BLaER1 treated with 17β-estradiol and CSF1 and Interleukin-3, amounts not matched to agents 10 nM and 100 nM (cell line): Measurements from ENCODE around the gene STMN3.

Source experiments
- H3K27ac ChIP-seq, 11 experiments: shearing (Covaris generic); formaldehyde crosslinking; 2 replicates each; pipeline ENCODE4 v1.8.1; 2022
- H3K27me3 ChIP-seq, 11 experiments: shearing (Covaris generic); formaldehyde crosslinking; 2 replicates each; pipeline ENCODE4 v1.8.1; 2022
- H3K36me3 ChIP-seq, 11 experiments: shearing (Covaris generic); formaldehyde crosslinking; 2 replicates each; pipeline ENCODE4 v1.8.1; 2022
- H3K4me1 ChIP-seq, 10 experiments: shearing (Covaris generic); formaldehyde crosslinking; 2 replicates each; pipeline ENCODE4 v1.8.1; 2022
- H3K4me2 ChIP-seq, 11 experiments: shearing (Covaris generic); formaldehyde crosslinking; 2 replicates each; pipeline ENCODE4 v1.8.1; 2022
- H3K4me3 ChIP-seq, 10 experiments: shearing (Covaris generic); formaldehyde crosslinking; 2 replicates each; pipeline ENCODE4 v1.8.1; 2022
- H3K9ac ChIP-seq, 11 experiments: shearing (Covaris generic); formaldehyde crosslinking; 2 replicates each; pipeline ENCODE4 v1.8.1; 2022
- H3K9me3 ChIP-seq, 11 experiments: shearing (Covaris generic); formaldehyde crosslinking; replicated peaks in 1 of 11; 2 replicates each; pipeline ENCODE4 v1.8.1; 2022
- H4K20me1 ChIP-seq, 11 experiments: shearing (Covaris generic); formaldehyde crosslinking; 2 replicates each; pipeline ENCODE4 v1.8.1; 2022
- Cebpa-rat ChIP-seq, 11 experiments: shearing (Covaris generic); IDR thresholded peaks; 2 replicates each; pipeline ENCODE4 v1.8.1; 2022

The STMN3 gene

DNA sequence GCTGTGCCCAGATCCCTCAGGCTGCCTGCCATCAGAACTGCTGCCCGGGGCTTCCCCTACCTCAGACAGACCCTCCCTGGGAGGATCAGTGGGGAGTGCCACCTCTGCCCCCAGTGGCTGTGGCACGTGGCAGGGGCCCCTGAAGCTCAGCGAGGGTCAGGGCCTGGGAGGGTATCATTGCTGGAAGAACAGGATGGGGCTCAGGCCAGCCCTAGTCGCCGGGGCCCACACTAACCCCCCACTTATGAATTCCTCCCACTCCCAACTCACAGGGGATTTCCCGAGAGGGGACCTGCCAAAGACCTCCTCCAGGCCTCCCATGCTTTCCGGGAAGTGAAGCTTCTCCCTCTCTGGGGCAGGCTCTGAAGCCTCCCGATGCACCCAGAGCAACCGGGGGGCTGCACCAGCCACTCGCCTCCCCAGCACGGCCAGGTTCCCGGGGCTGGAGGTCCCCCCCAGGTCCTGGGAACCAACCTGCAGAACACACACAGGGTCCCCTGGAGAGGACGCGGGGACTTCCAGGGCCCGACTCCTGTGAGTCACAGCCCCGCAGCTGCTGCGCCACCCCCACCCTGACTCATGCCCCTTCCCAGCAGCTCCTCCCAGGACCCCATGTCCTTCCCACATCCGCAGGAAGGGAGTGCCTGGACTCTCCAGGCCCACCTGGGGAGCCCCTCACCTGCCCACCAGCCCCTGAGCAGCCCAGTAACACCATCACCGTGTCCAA lies 45.7 kb upstream of the STMN3 start:
- peaks cover 27 to 96% (median 78%) of the 10 kb centered on the region in 11 experiments for H4K20me1 ChIP-seq
- peak overlapping the region in 10 of 11 experiments; percentile 10 to 97 (median 40); a peak in 13 of 22 replicates for H3K4me2 ChIP-seq
- H3K27ac ChIP-seq, result peak overlapping the region in 4 of 11 experiments; percentile 7 to 42 (median 16); a peak in 6 of 22 replicates
- no peaks in the 10 kb centered on the region for H3K9me3 ChIP-seq
- TF ChIP-seq Cebpa-rat (IDR thresholded peaks at IDR 0.05), result no peak
- H3K9ac ChIP-seq, result peak overlapping the region in 8 of 11 experiments; percentile 1 to 58 (median 28); a peak in 6 of 22 replicates
- H3K36me3 ChIP-seq, result peaks cover 4 to 49% (median 19%) of the 10 kb centered on the region in 11 experiments; a peak in 21 of 22 replicates
- no peak overlapping the region for H3K4me3 ChIP-seq
- H3K27me3 ChIP-seq, result no peaks in the 10 kb centered on the region
- peaks cover 47 to 56% (median 52%) of the 10 kb centered on the region in 10 experiments for H3K4me1 ChIP-seq

DNA sequence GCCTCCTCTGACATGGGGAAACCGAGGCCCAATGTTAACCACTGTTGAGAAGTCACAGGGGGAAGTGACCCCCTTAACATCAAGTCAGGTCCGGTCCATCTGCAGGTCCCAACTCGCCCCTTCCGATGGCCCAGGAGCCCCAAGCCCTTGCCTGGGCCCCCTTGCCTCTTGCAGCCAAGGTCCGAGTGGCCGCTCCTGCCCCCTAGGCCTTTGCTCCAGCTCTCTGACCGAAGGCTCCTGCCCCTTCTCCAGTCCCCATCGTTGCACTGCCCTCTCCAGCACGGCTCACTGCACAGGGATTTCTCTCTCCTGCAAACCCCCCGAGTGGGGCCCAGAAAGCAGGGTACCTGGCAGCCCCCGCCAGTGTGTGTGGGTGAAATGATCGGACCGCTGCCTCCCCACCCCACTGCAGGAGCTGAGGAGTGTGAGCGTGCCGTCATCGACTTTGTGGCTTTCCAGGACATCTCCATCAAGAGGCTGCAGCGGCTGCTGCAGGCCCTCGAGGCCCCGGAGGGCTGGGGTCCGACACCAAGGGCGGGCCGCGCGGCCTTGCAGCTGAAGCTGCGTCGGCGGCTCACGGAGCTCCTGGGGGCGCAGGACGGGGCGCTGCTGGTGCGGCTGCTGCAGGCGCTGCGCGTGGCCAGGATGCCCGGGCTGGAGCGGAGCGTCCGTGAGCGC lies 44.8 kb upstream of the STMN3 start:
- H3K4me3 ChIP-seq, result no peak overlapping the region
- no peak for TF ChIP-seq Cebpa-rat (IDR thresholded peaks at IDR 0.05)
- H3K4me1 ChIP-seq, result peaks cover 47 to 56% (median 52%) of the 10 kb centered on the region in 10 experiments
- peaks cover 27 to 88% (median 70%) of the 10 kb centered on the region in 11 experiments for H4K20me1 ChIP-seq
- H3K9me3 ChIP-seq, result no peaks in the 10 kb centered on the region
- peaks cover 0 to 41% (median 12%) of the 10 kb centered on the region in 11 experiments; a peak in 14 of 22 replicates for H3K36me3 ChIP-seq
- no peak overlapping the region for H3K27ac ChIP-seq
- H3K4me2 ChIP-seq, result peak overlapping the region; percentile 89 to 99 (median 97)
- H3K27me3 ChIP-seq, result no peaks in the 10 kb centered on the region
- H3K9ac ChIP-seq, result peak overlapping the region in 2 of 11 experiments; percentile 65 to 75; a peak in 3 of 22 replicates

DNA sequence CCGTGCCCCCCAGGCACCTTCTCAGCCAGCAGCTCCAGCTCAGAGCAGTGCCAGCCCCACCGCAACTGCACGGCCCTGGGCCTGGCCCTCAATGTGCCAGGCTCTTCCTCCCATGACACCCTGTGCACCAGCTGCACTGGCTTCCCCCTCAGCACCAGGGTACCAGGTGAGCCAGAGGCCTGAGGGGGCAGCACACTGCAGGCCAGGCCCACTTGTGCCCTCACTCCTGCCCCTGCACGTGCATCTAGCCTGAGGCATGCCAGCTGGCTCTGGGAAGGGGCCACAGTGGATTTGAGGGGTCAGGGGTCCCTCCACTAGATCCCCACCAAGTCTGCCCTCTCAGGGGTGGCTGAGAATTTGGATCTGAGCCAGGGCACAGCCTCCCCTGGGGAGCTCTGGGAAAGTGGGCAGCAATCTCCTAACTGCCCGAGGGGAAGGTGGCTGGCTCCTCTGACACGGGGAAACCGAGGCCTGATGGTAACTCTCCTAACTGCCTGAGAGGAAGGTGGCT lies 44.2 kb upstream of the STMN3 start:
- Histone ChIP-seq H3K4me1 (peaks cover 47 to 58% (median 52%) of the 10 kb centered on the region in 10 experiments), H3K27me3 (no peaks in the 10 kb centered on the region), H3K36me3 (peaks cover 0 to 36% (median 10%) of the 10 kb centered on the region in 11 experiments; a peak in 12 of 22 replicates), H3K4me3 (peak overlapping the region in 8 of 10 experiments; percentile 34 to 64 (median 46); a peak in 13 of 20 replicates), H3K27ac (peak overlapping the region in 1 of 11 experiments; percentile 61; a peak in 3 of 22 replicates), H3K4me2 (peak overlapping the region; percentile 89 to 99 (median 97)), H3K9ac (peak overlapping the region; percentile 47 to 75 (median 67); a peak in 21 of 22 replicates), H3K9me3 (no peaks in the 10 kb centered on the region), H4K20me1 (peaks cover 27 to 88% (median 70%) of the 10 kb centered on the region in 11 experiments)
- TF ChIP-seq Cebpa-rat (IDR thresholded peaks at IDR 0.05), result no peak

DNA sequence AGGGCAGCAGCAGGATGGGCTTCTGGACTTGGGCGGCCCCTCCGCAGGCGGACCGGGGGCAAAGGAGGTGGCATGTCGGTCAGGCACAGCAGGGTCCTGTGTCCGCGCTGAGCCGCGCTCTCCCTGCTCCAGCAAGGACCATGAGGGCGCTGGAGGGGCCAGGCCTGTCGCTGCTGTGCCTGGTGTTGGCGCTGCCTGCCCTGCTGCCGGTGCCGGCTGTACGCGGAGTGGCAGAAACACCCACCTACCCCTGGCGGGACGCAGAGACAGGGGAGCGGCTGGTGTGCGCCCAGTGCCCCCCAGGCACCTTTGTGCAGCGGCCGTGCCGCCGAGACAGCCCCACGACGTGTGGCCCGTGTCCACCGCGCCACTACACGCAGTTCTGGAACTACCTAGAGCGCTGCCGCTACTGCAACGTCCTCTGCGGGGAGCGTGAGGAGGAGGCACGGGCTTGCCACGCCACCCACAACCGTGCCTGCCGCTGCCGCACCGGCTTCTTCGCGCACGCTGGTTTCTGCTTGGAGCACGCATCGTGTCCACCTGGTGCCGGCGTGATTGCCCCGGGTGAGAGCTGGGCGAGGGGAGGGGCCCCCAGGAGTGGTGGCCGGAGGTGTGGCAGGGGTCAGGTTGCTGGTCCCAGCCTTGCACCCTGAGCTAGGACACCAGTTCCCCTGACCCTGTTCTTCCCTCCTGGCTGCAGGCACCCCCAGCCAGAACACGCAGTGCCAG lies 43.6 kb upstream of the STMN3 start, which contains the start of gene TNFRSF6B:
TSS of gene TNFRSF6B (plus strand) at position 25 of the 729 bp plus-strand sequence. CDS start at position 141, 116 bp downstream.
- TF ChIP-seq Cebpa-rat (IDR thresholded peaks at IDR 0.05), result no peak
- H3K36me3 ChIP-seq, result peaks cover 0 to 36% (median 10%) of the 10 kb centered on the region in 11 experiments; a peak in 11 of 22 replicates
- peaks cover 52 to 64% (median 59%) of the 10 kb centered on the region in 10 experiments for H3K4me1 ChIP-seq
- no peaks in the 10 kb centered on the region for H3K9me3 ChIP-seq
- peak within 1 kb of the TSS in 9 of 11 experiments; percentile 11 to 61 (median 53); a peak in 16 of 22 replicates for H3K27ac ChIP-seq
- H4K20me1 ChIP-seq, result peaks cover 27 to 88% (median 71%) of the 10 kb centered on the region in 11 experiments
- peak within 1 kb of the TSS; percentile 47 to 75 (median 67) for H3K9ac ChIP-seq
- H3K4me3 ChIP-seq, result peak within 1 kb of the TSS; percentile 34 to 64 (median 46); a peak in 18 of 20 replicates
- peak within 1 kb of the TSS; percentile 89 to 99 (median 97) for H3K4me2 ChIP-seq
- no peaks in the 10 kb centered on the region for H3K27me3 ChIP-seq

DNA sequence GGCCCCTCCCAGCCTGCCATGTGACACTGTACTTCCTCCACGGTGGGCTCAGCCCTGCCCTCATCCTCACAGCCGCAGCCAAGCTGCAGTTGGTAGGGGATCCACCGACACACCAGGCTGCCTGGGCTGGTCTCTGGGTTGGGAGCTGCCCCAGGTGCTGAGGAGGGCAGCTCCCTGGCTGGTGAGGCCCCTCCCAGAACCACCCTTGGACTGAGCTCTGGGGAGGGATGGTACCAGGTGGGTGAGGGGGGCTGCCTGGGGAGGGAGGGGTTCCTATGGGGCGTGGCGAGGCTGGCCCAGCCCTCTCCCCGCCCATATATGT lies 43.0 kb upstream of the STMN3 start:
- Histone ChIP-seq H3K4me2 (peak overlapping the region; percentile 89 to 99 (median 97)), H3K27ac (peak overlapping the region in 8 of 11 experiments; percentile 11 to 61 (median 55); a peak in 15 of 22 replicates), H3K9ac (peak overlapping the region; percentile 47 to 75 (median 67)), H4K20me1 (peaks cover 27 to 88% (median 71%) of the 10 kb centered on the region in 11 experiments), H3K4me1 (peaks cover 57 to 69% (median 64%) of the 10 kb centered on the region in 10 experiments), H3K9me3 (no peaks in the 10 kb centered on the region), H3K4me3 (peak overlapping the region; percentile 34 to 64 (median 46); a peak in 12 of 20 replicates), H3K27me3 (no peaks in the 10 kb centered on the region), H3K36me3 (peaks cover 0 to 36% (median 10%) of the 10 kb centered on the region in 11 experiments; a peak in 11 of 22 replicates)
- TF ChIP-seq Cebpa-rat (IDR thresholded peaks at IDR 0.05), result no peak

DNA sequence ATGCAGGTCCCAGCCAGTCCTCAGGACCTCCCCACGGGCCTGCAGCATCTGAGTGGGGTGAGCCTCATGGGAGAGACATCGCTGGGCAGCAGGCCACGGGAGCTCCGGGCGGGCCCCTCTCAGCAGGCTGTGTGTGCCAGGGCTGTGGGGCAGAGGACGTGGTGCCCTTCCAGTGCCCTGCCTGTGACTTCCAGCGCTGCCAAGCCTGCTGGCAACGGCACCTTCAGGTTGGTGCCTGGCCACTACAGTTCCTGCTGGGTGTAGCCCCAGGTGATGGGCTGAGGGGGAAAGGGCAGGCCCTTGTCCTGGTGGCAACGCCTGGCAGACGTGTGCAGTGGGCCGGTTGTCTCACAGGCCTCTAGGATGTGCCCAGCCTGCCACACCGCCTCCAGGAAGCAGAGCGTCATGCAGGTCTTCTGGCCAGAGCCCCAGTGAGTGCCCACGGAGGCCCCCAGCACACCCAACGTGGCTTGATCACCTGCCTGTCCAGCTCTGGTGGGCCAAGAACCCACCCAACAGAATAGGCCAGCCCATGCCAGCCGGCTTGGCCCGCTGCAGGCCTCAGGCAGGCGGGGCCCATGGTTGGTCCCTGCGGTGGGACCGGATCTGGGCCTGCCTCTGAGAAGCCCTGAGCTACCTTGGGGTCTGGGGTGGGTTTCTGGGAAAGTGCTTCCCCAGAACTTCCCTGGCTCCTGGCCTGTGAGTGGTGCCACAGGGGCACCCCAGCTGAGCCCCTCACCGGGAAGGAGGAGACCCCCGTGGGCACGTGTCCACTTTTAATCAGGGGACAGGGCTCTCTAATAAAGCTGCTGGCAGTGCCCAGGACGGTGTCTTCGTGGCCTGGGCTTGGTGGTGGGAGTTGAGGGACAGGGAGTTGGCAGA lies 42.4 kb upstream of the STMN3 start:
- no peaks in the 10 kb centered on the region for H3K27me3 ChIP-seq
- peaks cover 27 to 88% (median 68%) of the 10 kb centered on the region in 11 experiments for H4K20me1 ChIP-seq
- TF ChIP-seq Cebpa-rat (IDR thresholded peaks at IDR 0.05), result no peak
- H3K4me2 ChIP-seq, result peak overlapping the region; percentile 89 to 99 (median 97)
- H3K9me3 ChIP-seq, result no peaks in the 10 kb centered on the region
- no peak overlapping the region; a peak in 1 of 20 replicates for H3K4me3 ChIP-seq
- H3K4me1 ChIP-seq, result peaks cover 63 to 76% (median 70%) of the 10 kb centered on the region in 10 experiments
- peaks cover 0 to 32% (median 10%) of the 10 kb centered on the region in 11 experiments; a peak in 11 of 22 replicates for H3K36me3 ChIP-seq
- H3K9ac ChIP-seq, result peak overlapping the region in 10 of 11 experiments; percentile 31 to 75 (median 62); a peak in 18 of 22 replicates
- H3K27ac ChIP-seq, result peak overlapping the region in 7 of 11 experiments; percentile 46 to 61 (median 57); a peak in 14 of 22 replicates
